ENCODE results near the gene MAJIN. TPM values are rescaled to one million over a fixed set of nuclear protein-coding genes. Genes with fewer than 3 reads are reported as not detected.

The MAJIN gene
- total and polyA plus RNA-seq, 2 experiments from 2014 or later, result not detected

- no peaks in the 10 kb centered on the region for H4K20me1 ChIP-seq (replicated peaks; ENCODE audit: insufficient read depth)
- H3F3A ChIP-seq (replicated peaks; ENCODE audit: low read depth), result no peaks in the 10 kb centered on the region
- Mint-ChIP-seq H3K27me3 (ENCODE audit: insufficient read depth, low read depth, poor library complexity) (peaks cover 18% of the 10 kb centered on the region), H3K27ac (no peak overlapping the region), H3K4me1 (peaks cover 5% of the 10 kb centered on the region; the same call in 2 of the 3 replicates), H3K36me3 (ENCODE audit: low read depth) (no peaks in the 10 kb centered on the region), H3K9me3 (no peaks in the 10 kb centered on the region), H3K4me3 (no peak overlapping the region)
- DNase-seq (ENCODE audit: low spot score), result no peak
- no peaks in the 10 kb centered on the region for H3K27me3 ChIP-seq (ENCODE audit: insufficient read depth)
- H2AFZ ChIP-seq, result no peak overlapping the region
- H3K4me2 ChIP-seq, result no peak overlapping the region
- no peaks in the 10 kb centered on the region for H3K4me1 ChIP-seq (ENCODE audit: insufficient read depth)
- no peaks in the 10 kb centered on the region for H3K9me2 ChIP-seq (ENCODE audit: insufficient read depth)
- no peaks in the 10 kb centered on the region for H3K36me3 ChIP-seq (ENCODE audit: insufficient read depth)
- TF ChIP-seq ZNF331 (CRISPR knock-in tag; IDR thresholded peaks at IDR 0.05; ENCODE audit: low read depth) (no peak), POLR2AphosphoS5 (IDR thresholded peaks at IDR 0.05; ENCODE audit: low read depth) (no peak), ZNF114 (CRISPR knock-in tag; IDR thresholded peaks at IDR 0.05) (no peak), CREB1 (CRISPR knock-in tag; IDR thresholded peaks at IDR 0.05; ENCODE audit: low read depth) (no peak)
- no peak overlapping the region for H3K27ac ChIP-seq (ENCODE audit: low read depth)
- no peak overlapping the region for H3K4me3 ChIP-seq
- no peak for ATAC-seq
- no peaks in the 10 kb centered on the region for H3K79me2 ChIP-seq (replicated peaks; ENCODE audit: insufficient read depth)
Measured at GRCh38 chr11:64898541-64898940, 73.4 kb downstream of the MAJIN start.

- H3K36me3 Mint-ChIP-seq (ENCODE audit: low read depth), result no peaks in the 10 kb centered on the region
- no peak overlapping the region for H3K27ac ChIP-seq (ENCODE audit: low read depth)
- H3K79me2 ChIP-seq (replicated peaks; ENCODE audit: insufficient read depth), result no peaks in the 10 kb centered on the region
- ATAC-seq (no peak), DNase-seq (ENCODE audit: low spot score) (no peak)
- H3F3A ChIP-seq (replicated peaks; ENCODE audit: low read depth), result no peaks in the 10 kb centered on the region
- H3K36me3 ChIP-seq (ENCODE audit: insufficient read depth), result no peaks in the 10 kb centered on the region
- no peak overlapping the region for H3K4me3 Mint-ChIP-seq
- H3K27me3 ChIP-seq (ENCODE audit: insufficient read depth), result no peaks in the 10 kb centered on the region
- no peaks in the 10 kb centered on the region for H3K4me1 ChIP-seq (ENCODE audit: insufficient read depth)
- no peaks in the 10 kb centered on the region for H4K20me1 ChIP-seq (replicated peaks; ENCODE audit: insufficient read depth)
- H2AFZ ChIP-seq, result no peak overlapping the region
- H3K4me1 Mint-ChIP-seq, result peaks cover 5% of the 10 kb centered on the region; the same call in 2 of the 3 replicates
- TF ChIP-seq NANOG (IDR thresholded peaks at IDR 0.05; ENCODE audit: borderline replicate concordance) (no peak), EZH2phosphoT487 (IDR thresholded peaks at IDR 0.05; ENCODE audit: unreplicated experiment) (no peak), REST (IDR thresholded peaks at IDR 0.05; ENCODE audit: unreplicated experiment) (no peak), CTCF (conservative IDR thresholded peaks at IDR 0.05; ENCODE audit: low read depth in 2 of 2) (no peak), EZH2 (IDR thresholded peaks at IDR 0.05; ENCODE audit: low read depth, unreplicated experiment) (no peak), ZNF462 (CRISPR knock-in tag; IDR thresholded peaks at IDR 0.05) (no peak)
- no peak overlapping the region for H3K27ac Mint-ChIP-seq
- H3K9me2 ChIP-seq (ENCODE audit: insufficient read depth), result no peaks in the 10 kb centered on the region
- H3K4me2 ChIP-seq, result no peak overlapping the region
- no peak overlapping the region for H3K4me3 ChIP-seq
- H3K9me3 Mint-ChIP-seq, result no peaks in the 10 kb centered on the region
- peaks cover 18% of the 10 kb centered on the region for H3K27me3 Mint-ChIP-seq (ENCODE audit: insufficient read depth, low read depth, poor library complexity)
Measured at GRCh38 chr11:64898076-64898445, 73.8 kb downstream of the MAJIN start.
